Heart right ventricle (tissue), 16 donors: ENCODE results near the gene APOA5. TPM values are rescaled to one million over a fixed set of nuclear protein-coding genes. Genes with fewer than 3 reads are reported as not detected.

Experiments used
- ATAC-seq, 8 donors: fragments of 200-7000 bp; cut with Tn5 transposase; one replicate each; pipeline ENCODE4 v1.9.1; 2020; ENCODE audit warnings: mild to moderate bottlenecking in 8 of 8, moderate library complexity in 8 of 8, moderate number of reproducible peaks in 1 of 8
- DNase-seq, 2 donors: peaks; one replicate each; pipeline ENCODE4 v3.0.0-alpha.2; 2020
- H3K27ac ChIP-seq, 10 donors: fragments of 200-600 bp; sonication (generic) in 2 of 10; one replicate each; pipeline versions ENCODE4 v1.5.0 to v1.8.0; 2020 to 2022; ENCODE audit warnings: mild to moderate bottlenecking in 3 of 10
- H3K27me3 ChIP-seq, 7 donors: fragments of 200-600 bp; one replicate each; pipeline ENCODE4 v1.8.0; 2021 to 2022; ENCODE audit warnings: mild to moderate bottlenecking in 2 of 7
- H3K36me3 ChIP-seq, 9 donors: fragments of 200-600 bp; sonication (generic) in 1 of 9; one replicate each; pipeline versions ENCODE4 v1.5.0 to v1.8.0; 2020 to 2022; ENCODE audit warnings: mild to moderate bottlenecking in 2 of 9
- H3K4me1 ChIP-seq, 9 donors: fragments of 200-600 bp; sonication (generic) in 1 of 9; one replicate each; pipeline versions ENCODE4 v1.5.0 to v1.8.0; 2020 to 2022; ENCODE audit warnings: mild to moderate bottlenecking in 4 of 9
- H3K4me3 ChIP-seq, 10 donors: fragments of 200-600 bp; sonication (generic) in 2 of 10; one replicate each; pipeline versions ENCODE4 v1.5.0 to v1.8.0; 2020 to 2022; ENCODE audit warnings: mild to moderate bottlenecking in 7 of 10, moderate library complexity in 2 of 10
- H3K9me3 ChIP-seq, 11 donors: fragments of 200-600 bp in 10 of 11; sonication (generic) in 2 of 11; one replicate each; pipeline versions ENCODE4 v1.5.0 to v1.8.0; 2013 to 2022; ENCODE audit warnings: mild to moderate bottlenecking in 2 of 11, control low read depth in 1 of 11, moderate library complexity in 1 of 11
- WGBS, 2 donors: extraction: QIAGEN DNeasy Blood & Tissue Kit; methylation state at CpG; one replicate each; pipeline ENCODE4 v1.1.7; 2013; ENCODE audit warnings: inconsistent platforms in 1 of 2; 5-methylcytosine and 5-hydroxymethylcytosine counted together
- intact Hi-C, 10 donors: fragments of 100-400 bp; cut with DNase I; formaldehyde crosslinking; loops; one replicate each; pipeline versions ENCODE4 v1.11.1 to v1.14.2; 2022
- polyA plus RNA-seq, 2 donors: library from polyadenylated mRNA; stranded (reverse); fragments of 200-250 nt; gene quantifications; one replicate each; pipeline ENCODE4 v1.2.3, GENCODE V29; 2013
- total RNA-seq, 10 donors: library from RNA; stranded (reverse); fragmentation: NEBNext Ultra II Directional in 3 of 10; extraction: Animal tissue kit (Norgen Biotek cat#: 25700) in 3 of 10; gene quantifications; one replicate each; pipeline versions ENCODE4 v1.2.1 to v1.2.4, GENCODE V29; 2021 to 2023
- TF ChIP-seq, protein P1 (sequence below), 9 donors: fragments of 200-600 bp; sonication (generic) in 2 of 9; IDR thresholded peaks; one replicate each; pipeline versions ENCODE4 v1.5.0 to v1.8.0; 2021 to 2022; ENCODE audit warnings: antibody characterized with exemption in 9 of 9, mild to moderate bottlenecking in 5 of 9, moderate library complexity in 1 of 9
- donor health status: Arrhythmogenic right ventricular cardiomyopathy.
- donor health status: ischemic (EF 13 %, LVEDD 7.1; RV severe dilation, severe dysfunction).
- donor health status: healthy with polysubstance abuse.
- donor health status: DM: no; HTN: yes; CAD: no.
- donor health status: DM: no; HTN: no; CAD: no.
- donor health status: ischemic (EF 25% LVEDD 6.9; RV normal size, moderate dysfunction).
- donor health status: ischemic (EF 25% LVEDD 5.7; RV mildly dilated, moderate dysfunction).
- donor health status: healthy.
- donor health status: DM: yes; HTN: yes; CAD: no.
- donor health status: Ischemic cardiomyopathy.
- donor health status: ischemic (EF 35%, LVEDD 5.7; RV mildly dilated, moderate dysfunction).
- donor health status: nonischemic (EF 11% LVEDD 7.7; RV severe dilation, severe dysfunction).
- donor health status: DM: yes; HTN: yes; CAD: no.
- donor health status: PGD.
- donor health status: ischemic (EF 29% LVEDD 5.4; RV normal size, mild dysfunction).
- donor health status: nonischemic (EF 23%, LVEDD 6.1; RV moderate dilation, normal function).

Gene APOA5
- total and polyA plus RNA-seq, 12 donors, result not detected

DNA sequence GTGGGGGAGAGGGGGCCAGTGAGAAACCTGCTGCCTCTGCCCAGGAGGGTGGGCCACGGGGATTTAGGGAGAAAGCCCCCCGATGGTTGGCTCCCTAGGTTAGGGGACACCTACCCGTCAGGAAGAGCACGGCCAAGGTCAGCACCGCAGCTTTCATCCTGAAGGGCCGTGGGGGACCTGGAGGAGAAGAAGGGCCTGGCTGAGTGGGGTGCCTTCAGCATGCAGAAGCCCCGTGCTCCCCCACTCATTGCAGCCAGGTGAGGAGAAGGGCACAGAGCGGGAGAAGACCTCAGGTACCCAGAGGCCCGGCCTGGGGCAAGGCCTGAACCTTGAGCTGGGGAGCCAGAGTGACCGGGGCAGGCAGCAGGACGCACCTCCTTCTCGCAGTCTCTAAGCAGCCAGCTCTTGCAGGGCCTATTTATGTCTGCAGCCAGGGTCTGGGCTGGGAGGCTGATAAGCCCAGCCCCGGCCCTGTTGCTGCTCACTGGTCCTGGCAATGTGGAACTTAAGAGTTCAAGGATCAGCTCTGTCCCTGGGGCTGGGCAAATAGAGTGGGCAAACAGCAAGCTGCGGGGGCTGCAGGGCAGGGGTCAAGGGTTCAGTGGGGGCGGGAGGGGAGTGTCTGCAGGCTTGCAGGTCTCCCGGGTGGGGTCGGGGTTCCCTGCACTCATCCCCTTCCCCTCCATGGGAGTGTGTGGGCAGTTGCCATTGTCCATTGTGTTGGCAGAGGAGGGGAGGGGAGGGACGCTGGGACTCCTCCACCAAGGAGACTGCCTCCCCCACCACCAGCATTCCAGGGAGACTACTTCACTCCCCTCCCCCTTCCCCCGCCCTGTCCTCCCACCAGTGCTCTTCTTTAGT lies 45.8 kb upstream of the APOA5 start, which contains the start of gene APOA1:
Gene APOA1, minus strand, starts transcription at position 392 of the 861 bp plus-strand sequence. Its CDS starts 235 bp downstream, at position 157.
- Histone ChIP-seq H3K36me3 (peaks cover 0 to 1% (median 0%) of the 10 kb centered on the region in 9 donors), H3K4me3 (peak within 1 kb of the TSS in 5 of 10 donors; percentile 42 to 53 (median 49)), H3K9me3 (no peaks in the 10 kb centered on the region), H3K27ac (peak within 1 kb of the TSS; percentile 36 to 88 (median 83)), H3K4me1 (peaks cover 11 to 63% (median 38%) of the 10 kb centered on the region in 9 donors), H3K27me3 (no peaks in the 10 kb centered on the region)
- DNase-seq (peak in 1 of 2 donors; percentile 24), ATAC-seq (peak in 3 of 8 donors; percentile 8 to 55 (median 14))
- TF ChIP-seq, protein P1, sequence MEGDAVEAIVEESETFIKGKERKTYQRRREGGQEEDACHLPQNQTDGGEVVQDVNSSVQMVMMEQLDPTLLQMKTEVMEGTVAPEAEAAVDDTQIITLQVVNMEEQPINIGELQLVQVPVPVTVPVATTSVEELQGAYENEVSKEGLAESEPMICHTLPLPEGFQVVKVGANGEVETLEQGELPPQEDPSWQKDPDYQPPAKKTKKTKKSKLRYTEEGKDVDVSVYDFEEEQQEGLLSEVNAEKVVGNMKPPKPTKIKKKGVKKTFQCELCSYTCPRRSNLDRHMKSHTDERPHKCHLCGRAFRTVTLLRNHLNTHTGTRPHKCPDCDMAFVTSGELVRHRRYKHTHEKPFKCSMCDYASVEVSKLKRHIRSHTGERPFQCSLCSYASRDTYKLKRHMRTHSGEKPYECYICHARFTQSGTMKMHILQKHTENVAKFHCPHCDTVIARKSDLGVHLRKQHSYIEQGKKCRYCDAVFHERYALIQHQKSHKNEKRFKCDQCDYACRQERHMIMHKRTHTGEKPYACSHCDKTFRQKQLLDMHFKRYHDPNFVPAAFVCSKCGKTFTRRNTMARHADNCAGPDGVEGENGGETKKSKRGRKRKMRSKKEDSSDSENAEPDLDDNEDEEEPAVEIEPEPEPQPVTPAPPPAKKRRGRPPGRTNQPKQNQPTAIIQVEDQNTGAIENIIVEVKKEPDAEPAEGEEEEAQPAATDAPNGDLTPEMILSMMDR (IDR thresholded peaks at IDR 0.05), result no peak
- intact Hi-C loops, result loop anchor here in 7 of 10 donors (2.0 to 5.0 kb wide), 5 partner anchors 35 to 49 kb away; partner anchors contain the start of genes APOA5 (in 5 of the 7) and ZPR1 (in 1 of the 7)
- 55 to 57% methylated on average over 17 to 19 of the region's 19 CpGs for WGBS, 2 donors

DNA sequence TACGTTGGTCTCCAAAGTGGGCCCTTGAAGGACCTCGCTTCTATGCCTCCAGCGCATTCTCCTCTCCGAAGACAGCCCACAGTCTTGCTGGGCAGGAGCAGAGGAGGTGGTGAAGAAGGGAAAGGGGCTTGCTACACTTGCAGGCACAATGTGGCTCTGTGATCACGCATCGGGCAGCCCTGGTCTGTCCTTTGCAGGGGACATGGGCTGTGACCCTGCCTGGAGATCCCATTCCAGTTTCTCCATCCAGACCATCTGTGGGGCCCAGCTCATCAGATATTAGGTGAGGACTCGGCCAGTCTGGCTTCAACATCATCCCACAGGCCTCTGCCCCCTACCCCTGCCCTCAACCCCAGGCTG lies 44.9 kb upstream of the APOA5 start:
- H3K4me3 ChIP-seq, result peak overlapping the region in 5 of 10 donors; percentile 42 to 53 (median 49)
- intact Hi-C loops, result loop anchor here in 7 of 10 donors (2.0 to 5.0 kb wide), 5 partner anchors 36 to 48 kb away; partner anchors contain the start of genes APOA5 (in 5 of the 7) and ZPR1 (in 1 of the 7)

DNA sequence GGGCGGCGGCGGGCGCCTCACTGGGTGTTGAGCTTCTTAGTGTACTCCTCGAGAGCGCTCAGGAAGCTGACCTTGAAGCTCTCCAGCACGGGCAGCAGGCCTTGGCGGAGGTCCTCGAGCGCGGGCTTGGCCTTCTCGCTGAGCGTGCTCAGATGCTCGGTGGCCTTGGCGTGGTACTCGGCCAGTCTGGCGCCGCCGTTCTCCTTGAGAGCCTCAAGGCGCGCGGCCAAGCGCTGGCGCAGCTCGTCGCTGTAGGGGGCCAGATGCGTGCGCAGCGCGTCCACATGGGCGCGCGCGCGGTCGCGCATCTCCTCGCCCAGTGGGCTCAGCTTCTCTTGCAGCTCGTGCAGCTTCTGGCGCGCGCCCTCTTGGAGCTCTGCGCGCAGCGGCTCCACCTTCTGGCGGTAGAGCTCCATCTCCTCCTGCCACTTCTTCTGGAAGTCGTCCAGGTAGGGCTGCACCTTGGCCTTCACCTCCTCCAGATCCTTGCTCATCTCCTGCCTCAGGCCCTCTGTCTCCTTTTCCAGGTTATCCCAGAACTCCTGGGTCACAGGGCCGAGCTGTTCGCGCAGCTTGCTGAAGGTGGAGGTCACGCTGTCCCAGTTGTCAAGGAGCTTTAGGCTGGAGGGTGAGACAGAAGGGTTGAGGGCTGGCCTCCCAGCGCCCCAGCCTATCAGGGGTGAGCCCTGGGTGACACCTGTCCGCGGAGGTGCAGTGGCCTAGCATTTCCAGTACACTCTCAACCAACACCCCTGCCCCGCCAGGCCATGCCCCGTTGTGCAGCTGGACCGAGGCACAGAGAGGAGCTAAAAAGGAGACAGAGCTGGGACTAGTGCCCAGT lies 44.3 kb upstream of the APOA5 start:
- TF ChIP-seq, protein P1 (IDR thresholded peaks at IDR 0.05), result peak; percentile 18 to 81 (median 57)
- Histone ChIP-seq H3K4me1 (peaks cover 11 to 63% (median 38%) of the 10 kb centered on the region in 9 donors), H3K27ac (peak overlapping the region; percentile 36 to 88 (median 83)), H3K36me3 (no peaks in the 10 kb centered on the region), H3K27me3 (no peaks in the 10 kb centered on the region), H3K4me3 (peak overlapping the region in 9 of 10 donors; percentile 3 to 57 (median 46)), H3K9me3 (no peaks in the 10 kb centered on the region)
- ATAC-seq (peak; percentile 81 to 90 (median 86)), DNase-seq (peak; percentile 83 to 91)
- intact Hi-C loops, result loop anchor here in 9 of 10 donors (1.0 to 5.0 kb wide), 6 partner anchors 36 to 47 kb away; partner anchors contain the start of genes APOA5 (in 7 of the 9) and ZPR1 (in 1 of the 9)
- WGBS, 2 donors, result 9 to 11% methylated on average over 57 of the region's 57 CpGs

More for the DNA sequence above, 44.9 kb upstream of the APOA5 start:
- DNase-seq, result no peak
- Histone ChIP-seq H3K27me3 (no peaks in the 10 kb centered on the region), H3K27ac (peak overlapping the region; percentile 36 to 88 (median 83)), H3K9me3 (no peaks in the 10 kb centered on the region), H3K36me3 (no peaks in the 10 kb centered on the region), H3K4me1 (peaks cover 11 to 63% (median 38%) of the 10 kb centered on the region in 9 donors)
- WGBS, 2 donors, result 80 to 88% methylated on average over 7 of the region's 7 CpGs
- no peak for ATAC-seq
- TF ChIP-seq, protein P1 (IDR thresholded peaks at IDR 0.05), result no peak
